Measurements from ENCODE around the gene MED15. TPM values are rescaled to one million over a fixed set of nuclear protein-coding genes. Genes with fewer than 3 reads are reported as not detected.

MED15 gene
- total RNA-seq, 1 donor from 2014 or later = 20.5 TPM

- Histone ChIP-seq H3K36me3 (ENCODE audit: control insufficient read depth, insufficient read depth, low read length) (peaks cover 32% of the 10 kb centered on the region), H3K27me3 (ENCODE audit: control insufficient read depth, insufficient read depth, low read length) (no peaks in the 10 kb centered on the region), H3K4me3 (ENCODE audit: low read depth, low read length) (no peak overlapping the region)
- DNase-seq (ENCODE audit: low read depth) (no peak), FAIRE-seq (no peak)
- no peak for TF ChIP-seq CTCF (IDR thresholded peaks at IDR 0.05; ENCODE audit: insufficient read depth, low read length, severe bottlenecking)
These were observed 51.9 kb downstream of the MED15 start for GRCh38 chr22:20559174-20559760.

DNA sequence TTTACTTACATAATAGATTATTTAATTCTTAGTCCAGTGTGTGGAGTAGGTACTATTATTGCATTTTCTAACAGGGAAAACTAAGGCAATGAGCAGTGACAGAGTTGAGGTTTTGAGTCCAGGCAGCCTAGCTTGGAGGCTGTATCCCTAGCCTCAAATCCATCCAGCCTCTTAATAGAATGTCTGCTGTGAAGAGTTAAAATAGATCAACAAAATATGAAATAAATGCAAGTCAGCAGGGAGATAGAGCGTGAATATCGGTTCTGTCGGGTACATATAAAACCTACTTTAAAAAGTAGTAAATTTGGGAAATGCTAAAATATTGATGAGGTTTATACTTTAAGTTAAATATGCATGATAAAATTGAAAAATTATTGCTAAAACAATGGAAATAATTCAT is 53.3 kb downstream of the MED15 start:
- TF ChIP-seq CTCF (IDR thresholded peaks at IDR 0.05; ENCODE audit: insufficient read depth, low read length, severe bottlenecking) = no peak
- no peak for DNase-seq (ENCODE audit: low read depth)
- no peak for FAIRE-seq
- H3K27me3 ChIP-seq (ENCODE audit: control insufficient read depth, insufficient read depth, low read length) = no peaks in the 10 kb centered on the region
- no peak overlapping the region for H3K4me3 ChIP-seq (ENCODE audit: low read depth, low read length)
- peaks cover 30% of the 10 kb centered on the region for H3K36me3 ChIP-seq (ENCODE audit: control insufficient read depth, insufficient read depth, low read length)

GRCh38 chr22:20561882-20562281 is 54.5 kb downstream of the MED15 start:
- no peaks in the 10 kb centered on the region for H3K27me3 ChIP-seq (ENCODE audit: control insufficient read depth, insufficient read depth, low read length)
- FAIRE-seq (no peak), DNase-seq (ENCODE audit: low read depth) (no peak)
- peaks cover 35% of the 10 kb centered on the region for H3K36me3 ChIP-seq (ENCODE audit: control insufficient read depth, insufficient read depth, low read length)
- H3K4me3 ChIP-seq (ENCODE audit: low read depth, low read length) = no peak overlapping the region
- no peak for TF ChIP-seq CTCF (IDR thresholded peaks at IDR 0.05; ENCODE audit: insufficient read depth, low read length, severe bottlenecking)

- FAIRE-seq (no peak), DNase-seq (ENCODE audit: low read depth) (no peak)
- Histone ChIP-seq H3K27me3 (ENCODE audit: control insufficient read depth, insufficient read depth, low read length) (no peaks in the 10 kb centered on the region), H3K36me3 (ENCODE audit: control insufficient read depth, insufficient read depth, low read length) (peaks cover 30% of the 10 kb centered on the region), H3K4me3 (ENCODE audit: low read depth, low read length) (no peak overlapping the region)
- TF ChIP-seq CTCF (IDR thresholded peaks at IDR 0.05; ENCODE audit: insufficient read depth, low read length, severe bottlenecking) = no peak
These were observed 55.4 kb downstream of the MED15 start for GRCh38 chr22:20562607-20563465.

GRCh38 chr22:20563466-20563906 is 56.1 kb downstream of the MED15 start:
- TF ChIP-seq CTCF (IDR thresholded peaks at IDR 0.05; ENCODE audit: insufficient read depth, low read length, severe bottlenecking) = no peak
- no peak for FAIRE-seq
- Histone ChIP-seq H3K36me3 (ENCODE audit: control insufficient read depth, insufficient read depth, low read length) (peaks cover 34% of the 10 kb centered on the region), H3K4me3 (ENCODE audit: low read depth, low read length) (no peak overlapping the region), H3K27me3 (ENCODE audit: control insufficient read depth, insufficient read depth, low read length) (no peaks in the 10 kb centered on the region)
- no peak for DNase-seq (ENCODE audit: low read depth)

Data from bronchial epithelial cell (primary cell).